ENCODE data around the gene MT3. TPM values are rescaled to one million over a fixed set of nuclear protein-coding genes. Genes with fewer than 3 reads are reported as not detected.
"Not testable (repeated sequence)": the region's sequence is repeated elsewhere in the genome, so short reads cannot be mapped to it uniquely, and the experiment has no call there.

The MT3 gene
- total RNA-seq, 1 experiment from 2014 or later, result 0.77 TPM

DNA sequence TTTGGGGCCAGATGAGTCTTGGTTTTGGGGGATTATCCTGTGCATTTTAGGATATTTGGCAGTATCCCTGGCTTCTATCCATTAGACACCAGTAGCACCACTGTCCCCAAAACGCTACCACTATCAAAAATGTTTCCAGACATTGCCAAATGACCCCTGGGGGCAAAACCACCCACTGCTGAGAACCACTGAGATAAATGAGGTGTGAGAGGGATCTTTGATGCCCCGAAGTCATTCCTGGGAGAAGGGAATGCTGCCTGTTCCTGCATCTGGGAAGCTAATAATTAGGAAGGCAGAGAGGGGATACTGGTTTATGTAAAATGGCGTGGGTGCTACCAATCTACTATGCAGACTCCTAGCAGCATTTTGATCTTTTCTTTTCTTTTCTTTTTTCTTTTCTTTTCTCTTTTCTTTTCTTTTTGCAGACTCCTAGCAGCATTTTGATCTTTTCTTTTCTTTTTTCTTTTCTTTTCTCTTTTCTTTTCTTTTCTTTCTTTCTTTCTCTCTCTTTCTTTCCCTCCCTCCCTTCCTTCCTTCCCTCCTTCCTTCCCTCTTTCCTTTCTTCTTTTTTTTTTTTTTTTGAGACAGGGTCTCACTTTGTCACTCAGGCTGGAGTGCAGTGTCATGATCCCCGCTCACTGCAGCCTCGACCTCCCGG is 8.8 kb upstream of the MT3 start:
- H3K9me3 Mint-ChIP-seq, result no peaks in the 10 kb centered on the region
- H3K27me3 Mint-ChIP-seq (ENCODE audit: low read depth), result peaks cover 3% of the 10 kb centered on the region
- no peak overlapping the region for H3K4me3 Mint-ChIP-seq
- ATAC-seq (no peak), DNase-seq (ENCODE audit: low spot score) (no peak)
- no peaks in the 10 kb centered on the region for H3K36me3 Mint-ChIP-seq
- H3K27ac Mint-ChIP-seq, result no peak overlapping the region
- TF ChIP-seq RELA (CRISPR knock-in tag; IDR thresholded peaks at IDR 0.05; ENCODE audit: borderline replicate concordance) (no peak), ZNF671 (CRISPR knock-in tag; IDR thresholded peaks at IDR 0.05) (no peak), JAZF1 (CRISPR knock-in tag; IDR thresholded peaks at IDR 0.05) (no peak), GTF2I (CRISPR knock-in tag; conservative IDR thresholded peaks at IDR 0.05) (no peak), SMAD4 (CRISPR knock-in tag; IDR thresholded peaks at IDR 0.05) (no peak), EMX1 (CRISPR knock-in tag; IDR thresholded peaks at IDR 0.05) (no peak), GRHL2 (CRISPR knock-in tag; IDR thresholded peaks at IDR 0.05; ENCODE audit: insufficient replicate concordance, severe bottlenecking) (no peak), ATF1 (CRISPR knock-in tag; IDR thresholded peaks at IDR 0.05) (no peak), KAT7 (CRISPR knock-in tag; IDR thresholded peaks at IDR 0.05; ENCODE audit: borderline replicate concordance) (no peak), NR1H2 (CRISPR knock-in tag; IDR thresholded peaks at IDR 0.05) (no peak)
- TF ChIP-seq, protein P1, sequence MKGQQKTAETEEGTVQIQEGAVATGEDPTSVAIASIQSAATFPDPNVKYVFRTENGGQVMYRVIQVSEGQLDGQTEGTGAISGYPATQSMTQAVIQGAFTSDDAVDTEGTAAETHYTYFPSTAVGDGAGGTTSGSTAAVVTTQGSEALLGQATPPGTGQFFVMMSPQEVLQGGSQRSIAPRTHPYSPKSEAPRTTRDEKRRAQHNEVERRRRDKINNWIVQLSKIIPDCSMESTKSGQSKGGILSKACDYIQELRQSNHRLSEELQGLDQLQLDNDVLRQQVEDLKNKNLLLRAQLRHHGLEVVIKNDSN (CRISPR knock-in tag; IDR thresholded peaks at IDR 0.05), result no peak
- TF ChIP-seq, protein P2, sequence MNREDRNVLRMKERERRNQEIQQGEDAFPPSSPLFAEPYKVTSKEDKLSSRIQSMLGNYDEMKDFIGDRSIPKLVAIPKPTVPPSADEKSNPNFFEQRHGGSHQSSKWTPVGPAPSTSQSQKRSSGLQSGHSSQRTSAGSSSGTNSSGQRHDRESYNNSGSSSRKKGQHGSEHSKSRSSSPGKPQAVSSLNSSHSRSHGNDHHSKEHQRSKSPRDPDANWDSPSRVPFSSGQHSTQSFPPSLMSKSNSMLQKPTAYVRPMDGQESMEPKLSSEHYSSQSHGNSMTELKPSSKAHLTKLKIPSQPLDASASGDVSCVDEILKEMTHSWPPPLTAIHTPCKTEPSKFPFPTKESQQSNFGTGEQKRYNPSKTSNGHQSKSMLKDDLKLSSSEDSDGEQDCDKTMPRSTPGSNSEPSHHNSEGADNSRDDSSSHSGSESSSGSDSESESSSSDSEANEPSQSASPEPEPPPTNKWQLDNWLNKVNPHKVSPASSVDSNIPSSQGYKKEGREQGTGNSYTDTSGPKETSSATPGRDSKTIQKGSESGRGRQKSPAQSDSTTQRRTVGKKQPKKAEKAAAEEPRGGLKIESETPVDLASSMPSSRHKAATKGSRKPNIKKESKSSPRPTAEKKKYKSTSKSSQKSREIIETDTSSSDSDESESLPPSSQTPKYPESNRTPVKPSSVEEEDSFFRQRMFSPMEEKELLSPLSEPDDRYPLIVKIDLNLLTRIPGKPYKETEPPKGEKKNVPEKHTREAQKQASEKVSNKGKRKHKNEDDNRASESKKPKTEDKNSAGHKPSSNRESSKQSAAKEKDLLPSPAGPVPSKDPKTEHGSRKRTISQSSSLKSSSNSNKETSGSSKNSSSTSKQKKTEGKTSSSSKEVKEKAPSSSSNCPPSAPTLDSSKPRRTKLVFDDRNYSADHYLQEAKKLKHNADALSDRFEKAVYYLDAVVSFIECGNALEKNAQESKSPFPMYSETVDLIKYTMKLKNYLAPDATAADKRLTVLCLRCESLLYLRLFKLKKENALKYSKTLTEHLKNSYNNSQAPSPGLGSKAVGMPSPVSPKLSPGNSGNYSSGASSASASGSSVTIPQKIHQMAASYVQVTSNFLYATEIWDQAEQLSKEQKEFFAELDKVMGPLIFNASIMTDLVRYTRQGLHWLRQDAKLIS (CRISPR knock-in tag; IDR thresholded peaks at IDR 0.05; ENCODE audit: borderline replicate concordance), result no peak
- TF ChIP-seq, protein P3, sequence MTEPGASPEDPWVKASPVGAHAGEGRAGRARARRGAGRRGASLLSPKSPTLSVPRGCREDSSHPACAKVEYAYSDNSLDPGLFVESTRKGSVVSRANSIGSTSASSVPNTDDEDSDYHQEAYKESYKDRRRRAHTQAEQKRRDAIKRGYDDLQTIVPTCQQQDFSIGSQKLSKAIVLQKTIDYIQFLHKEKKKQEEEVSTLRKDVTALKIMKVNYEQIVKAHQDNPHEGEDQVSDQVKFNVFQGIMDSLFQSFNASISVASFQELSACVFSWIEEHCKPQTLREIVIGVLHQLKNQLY (CRISPR knock-in tag; IDR thresholded peaks at IDR 0.05), result no peak
- TF ChIP-seq, protein P4, sequence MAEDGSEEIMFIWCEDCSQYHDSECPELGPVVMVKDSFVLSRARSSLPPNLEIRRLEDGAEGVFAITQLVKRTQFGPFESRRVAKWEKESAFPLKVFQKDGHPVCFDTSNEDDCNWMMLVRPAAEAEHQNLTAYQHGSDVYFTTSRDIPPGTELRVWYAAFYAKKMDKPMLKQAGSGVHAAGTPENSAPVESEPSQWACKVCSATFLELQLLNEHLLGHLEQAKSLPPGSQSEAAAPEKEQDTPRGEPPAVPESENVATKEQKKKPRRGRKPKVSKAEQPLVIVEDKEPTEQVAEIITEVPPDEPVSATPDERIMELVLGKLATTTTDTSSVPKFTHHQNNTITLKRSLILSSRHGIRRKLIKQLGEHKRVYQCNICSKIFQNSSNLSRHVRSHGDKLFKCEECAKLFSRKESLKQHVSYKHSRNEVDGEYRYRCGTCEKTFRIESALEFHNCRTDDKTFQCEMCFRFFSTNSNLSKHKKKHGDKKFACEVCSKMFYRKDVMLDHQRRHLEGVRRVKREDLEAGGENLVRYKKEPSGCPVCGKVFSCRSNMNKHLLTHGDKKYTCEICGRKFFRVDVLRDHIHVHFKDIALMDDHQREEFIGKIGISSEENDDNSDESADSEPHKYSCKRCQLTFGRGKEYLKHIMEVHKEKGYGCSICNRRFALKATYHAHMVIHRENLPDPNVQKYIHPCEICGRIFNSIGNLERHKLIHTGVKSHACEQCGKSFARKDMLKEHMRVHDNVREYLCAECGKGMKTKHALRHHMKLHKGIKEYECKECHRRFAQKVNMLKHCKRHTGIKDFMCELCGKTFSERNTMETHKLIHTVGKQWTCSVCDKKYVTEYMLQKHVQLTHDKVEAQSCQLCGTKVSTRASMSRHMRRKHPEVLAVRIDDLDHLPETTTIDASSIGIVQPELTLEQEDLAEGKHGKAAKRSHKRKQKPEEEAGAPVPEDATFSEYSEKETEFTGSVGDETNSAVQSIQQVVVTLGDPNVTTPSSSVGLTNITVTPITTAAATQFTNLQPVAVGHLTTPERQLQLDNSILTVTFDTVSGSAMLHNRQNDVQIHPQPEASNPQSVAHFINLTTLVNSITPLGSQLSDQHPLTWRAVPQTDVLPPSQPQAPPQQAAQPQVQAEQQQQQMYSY (CRISPR knock-in tag; IDR thresholded peaks at IDR 0.05), result no peak
- TF ChIP-seq, protein P5, sequence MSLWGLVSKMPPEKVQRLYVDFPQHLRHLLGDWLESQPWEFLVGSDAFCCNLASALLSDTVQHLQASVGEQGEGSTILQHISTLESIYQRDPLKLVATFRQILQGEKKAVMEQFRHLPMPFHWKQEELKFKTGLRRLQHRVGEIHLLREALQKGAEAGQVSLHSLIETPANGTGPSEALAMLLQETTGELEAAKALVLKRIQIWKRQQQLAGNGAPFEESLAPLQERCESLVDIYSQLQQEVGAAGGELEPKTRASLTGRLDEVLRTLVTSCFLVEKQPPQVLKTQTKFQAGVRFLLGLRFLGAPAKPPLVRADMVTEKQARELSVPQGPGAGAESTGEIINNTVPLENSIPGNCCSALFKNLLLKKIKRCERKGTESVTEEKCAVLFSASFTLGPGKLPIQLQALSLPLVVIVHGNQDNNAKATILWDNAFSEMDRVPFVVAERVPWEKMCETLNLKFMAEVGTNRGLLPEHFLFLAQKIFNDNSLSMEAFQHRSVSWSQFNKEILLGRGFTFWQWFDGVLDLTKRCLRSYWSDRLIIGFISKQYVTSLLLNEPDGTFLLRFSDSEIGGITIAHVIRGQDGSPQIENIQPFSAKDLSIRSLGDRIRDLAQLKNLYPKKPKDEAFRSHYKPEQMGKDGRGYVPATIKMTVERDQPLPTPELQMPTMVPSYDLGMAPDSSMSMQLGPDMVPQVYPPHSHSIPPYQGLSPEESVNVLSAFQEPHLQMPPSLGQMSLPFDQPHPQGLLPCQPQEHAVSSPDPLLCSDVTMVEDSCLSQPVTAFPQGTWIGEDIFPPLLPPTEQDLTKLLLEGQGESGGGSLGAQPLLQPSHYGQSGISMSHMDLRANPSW (CRISPR knock-in tag; conservative IDR thresholded peaks at IDR 0.05; ENCODE audit: low read depth), result no peak
- POLR2A ChIA-PET, result interaction anchor here (0.6 kb wide), 1 partner anchor 17 kb away, joined by 3 read pairs; no protein-coding TSS in a partner anchor
- H3K4me1 Mint-ChIP-seq, result peaks cover 7% of the 10 kb centered on the region; the same call in 1 of the 2 replicates
- CTCF ChIA-PET, result interaction anchor here (0.8 to 1.5 kb wide), 4 partner anchors 20 to 121 kb away, joined by 3 to 5 read pairs (median 3); no protein-coding TSS in a partner anchor

DNA sequence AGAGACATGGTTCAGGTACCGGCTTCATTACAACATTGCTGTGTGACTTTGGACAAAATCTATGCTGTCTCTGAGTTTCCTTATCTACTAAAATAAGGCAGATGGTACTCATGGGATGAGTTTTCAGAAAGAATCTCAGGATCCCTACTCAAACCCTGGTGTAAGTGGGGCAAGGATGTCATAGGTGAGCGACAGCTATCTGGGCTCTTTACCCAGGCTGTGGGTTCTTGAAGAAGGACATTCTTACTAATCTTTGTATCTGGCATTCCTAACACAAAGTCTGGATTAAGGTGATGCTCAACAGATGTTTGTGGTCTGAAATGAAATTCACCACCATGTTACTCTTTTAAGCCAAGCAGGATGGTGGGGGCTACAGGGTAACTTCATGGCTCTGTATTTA is 6.4 kb upstream of the MT3 start:
- H3K36me3 Mint-ChIP-seq; H3K27ac Mint-ChIP-seq; H3K4me1 Mint-ChIP-seq; POLR2A ChIA-PET; DNase-seq (ENCODE audit: low spot score); H3K4me3 Mint-ChIP-seq; ATAC-seq; H3K9me3 Mint-ChIP-seq: not testable (repeated sequence)
- peaks cover 24% of the 10 kb centered on the region for H3K27me3 Mint-ChIP-seq (ENCODE audit: low read depth)
- CTCF ChIA-PET, result interaction anchor here (1.3 to 2.8 kb wide), 3 partner anchors 18 to 119 kb away, joined by 3 to 13 read pairs (median 11); no protein-coding TSS in a partner anchor
